ENCODE measurements around the gene ITGB2.

Gene ITGB2

DNA sequence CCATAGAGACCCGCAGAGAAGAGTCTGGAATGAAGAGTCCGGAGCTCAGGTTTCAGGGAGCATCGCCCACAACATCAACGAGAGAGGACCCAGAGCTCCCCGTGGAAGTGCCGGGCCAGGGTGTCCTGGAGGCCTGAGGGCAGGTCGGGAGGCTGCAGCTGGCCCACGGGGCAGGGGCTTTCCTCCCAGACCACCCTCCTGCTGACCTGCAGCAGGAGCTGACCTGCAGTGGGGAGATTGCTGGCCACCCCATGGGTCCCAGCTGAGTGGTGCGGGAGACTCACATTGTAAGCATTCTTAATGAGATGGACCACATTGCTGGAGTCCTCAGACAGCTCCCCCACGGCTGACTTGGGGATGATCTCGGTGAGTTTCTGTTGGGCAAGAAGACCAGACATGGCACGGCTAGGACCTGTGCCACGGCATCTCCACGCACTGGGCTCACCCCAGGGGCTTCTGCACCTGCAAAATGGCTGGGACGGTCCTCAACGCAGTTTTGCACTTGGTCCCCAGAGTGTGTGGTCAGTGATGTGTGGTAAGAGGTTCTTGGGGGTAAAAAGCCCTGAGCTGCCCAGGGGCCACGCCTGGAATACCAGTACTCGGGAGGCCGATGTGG is 25.9 kb downstream of the ITGB2 start:
- DNase-seq = no peak

DNA sequence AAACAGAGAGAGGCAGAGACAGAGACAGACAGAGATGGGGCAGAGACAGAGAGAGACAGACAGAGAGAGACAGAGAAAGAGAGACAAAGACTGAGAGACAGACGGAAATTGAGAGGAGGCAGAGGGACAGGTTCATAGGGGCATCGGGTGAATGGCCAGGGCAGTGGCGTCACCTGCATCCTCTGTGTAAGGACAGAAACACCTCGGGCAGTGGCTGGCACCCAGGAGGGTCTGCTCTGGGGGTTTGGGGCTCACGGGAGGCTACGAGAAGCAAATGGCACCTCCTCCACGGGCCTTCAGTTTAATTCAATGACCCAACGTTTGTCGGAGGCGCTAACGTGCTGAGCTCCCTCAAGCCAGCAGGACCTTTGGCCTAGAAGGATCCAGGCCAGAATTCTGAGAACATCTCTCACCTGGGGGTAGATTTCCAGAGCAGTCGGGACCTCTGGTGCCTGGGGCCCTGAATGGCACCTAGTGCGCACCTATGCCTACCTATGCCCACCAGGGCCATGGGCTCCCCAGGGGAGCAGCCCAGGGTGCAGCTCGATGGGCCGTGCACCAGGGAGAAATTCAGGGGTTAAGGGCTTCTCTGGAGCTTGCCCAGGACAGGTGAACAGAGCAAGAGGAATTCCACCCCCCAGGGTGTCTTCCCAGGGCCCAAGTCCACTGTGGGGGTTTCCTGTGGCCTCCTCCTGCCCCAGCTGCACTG is 26.6 kb downstream of the ITGB2 start:
- DNase-seq = no peak

DNA sequence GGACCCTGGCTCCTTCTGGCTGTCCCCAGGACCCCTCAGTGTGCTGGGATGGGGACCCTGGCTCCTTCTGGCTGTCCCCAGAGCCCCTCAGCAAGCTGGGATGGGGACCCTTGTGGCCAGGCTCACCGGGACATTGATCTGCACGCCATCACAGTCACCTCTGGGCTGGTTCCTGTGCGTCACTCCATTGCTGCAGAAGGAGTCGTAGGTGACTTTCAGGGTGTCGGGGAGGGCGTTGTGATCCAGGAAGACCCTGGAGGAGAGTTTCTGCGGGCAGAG is 27.5 kb downstream of the ITGB2 start:
- no peak for DNase-seq

DNA sequence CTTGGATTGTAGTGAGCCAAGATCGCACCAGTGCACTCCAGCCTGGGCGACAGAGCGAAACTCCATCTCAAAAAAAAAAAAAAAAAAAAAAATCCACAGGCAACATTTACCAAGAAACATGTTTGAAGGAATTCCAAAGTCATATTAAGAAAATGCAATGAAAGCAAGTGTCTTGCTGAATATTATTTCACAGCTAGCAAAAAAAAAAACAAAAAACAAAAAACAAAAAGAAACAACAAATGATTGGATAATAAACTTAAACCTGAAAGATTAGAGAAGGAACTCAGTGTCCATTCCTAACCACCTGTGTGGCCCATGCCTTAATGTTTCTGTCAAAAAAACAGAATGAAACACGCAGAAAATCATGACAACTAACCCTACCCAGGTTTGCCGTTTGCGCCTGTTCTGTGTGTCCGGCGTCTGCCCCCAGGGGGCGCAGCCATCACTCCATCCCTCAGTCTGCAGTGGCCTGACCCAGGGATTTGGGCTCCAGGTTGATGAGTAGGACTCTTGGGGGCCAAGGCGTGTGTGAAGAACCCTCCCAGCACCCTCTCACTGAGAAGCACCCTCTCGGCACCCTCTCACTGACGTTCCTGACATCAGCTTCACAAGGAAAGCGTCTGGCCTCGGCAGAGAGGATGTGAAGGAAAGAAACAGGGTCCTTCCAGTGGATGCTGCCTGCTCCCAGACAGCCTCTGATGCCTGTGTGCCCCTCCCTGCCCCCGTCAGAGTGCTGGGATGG is 28.0 kb downstream of the ITGB2 start:
- DNase-seq = peak; percentile 82

DNA sequence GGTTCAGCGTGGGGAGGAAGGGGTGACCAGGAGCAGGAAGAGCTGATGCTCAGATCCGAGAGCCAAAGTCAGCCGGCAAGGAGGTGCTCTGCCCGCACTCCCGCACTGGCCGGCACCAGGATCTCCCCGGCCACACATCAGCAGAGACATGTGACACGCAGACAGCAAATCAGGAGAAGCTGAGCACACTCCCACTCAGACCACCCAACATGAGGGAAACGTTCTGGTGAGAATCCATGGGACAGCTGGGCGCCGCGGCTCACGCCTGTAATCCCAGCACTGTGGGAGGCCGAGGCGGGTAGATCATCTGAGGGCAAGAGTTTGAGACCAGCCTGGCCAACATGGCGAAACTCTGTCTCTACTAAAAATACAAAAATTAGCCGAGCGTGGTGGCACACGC is 28.6 kb downstream of the ITGB2 start:
- DNase-seq = no peak

DNA sequence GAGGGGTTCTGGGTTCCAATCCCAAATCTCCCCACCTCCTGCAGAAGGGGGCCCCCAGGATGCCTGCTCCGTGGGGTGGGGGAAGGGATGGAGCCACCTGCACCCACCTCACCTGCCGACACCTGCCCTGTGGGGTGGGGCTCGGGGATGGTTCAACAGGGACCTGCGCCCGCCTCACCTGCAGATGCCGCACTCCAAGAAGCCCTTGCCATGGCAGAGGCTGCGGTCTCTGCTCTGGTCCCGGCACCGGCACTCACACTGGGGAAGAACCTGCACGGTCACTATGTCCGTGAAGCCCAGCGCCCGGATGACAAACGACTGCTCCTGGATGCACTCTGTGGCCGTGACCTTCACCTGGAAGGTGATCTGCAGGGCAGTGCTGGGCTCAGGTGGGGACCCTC is 29.1 kb downstream of the ITGB2 start:
- no peak for DNase-seq

DNA sequence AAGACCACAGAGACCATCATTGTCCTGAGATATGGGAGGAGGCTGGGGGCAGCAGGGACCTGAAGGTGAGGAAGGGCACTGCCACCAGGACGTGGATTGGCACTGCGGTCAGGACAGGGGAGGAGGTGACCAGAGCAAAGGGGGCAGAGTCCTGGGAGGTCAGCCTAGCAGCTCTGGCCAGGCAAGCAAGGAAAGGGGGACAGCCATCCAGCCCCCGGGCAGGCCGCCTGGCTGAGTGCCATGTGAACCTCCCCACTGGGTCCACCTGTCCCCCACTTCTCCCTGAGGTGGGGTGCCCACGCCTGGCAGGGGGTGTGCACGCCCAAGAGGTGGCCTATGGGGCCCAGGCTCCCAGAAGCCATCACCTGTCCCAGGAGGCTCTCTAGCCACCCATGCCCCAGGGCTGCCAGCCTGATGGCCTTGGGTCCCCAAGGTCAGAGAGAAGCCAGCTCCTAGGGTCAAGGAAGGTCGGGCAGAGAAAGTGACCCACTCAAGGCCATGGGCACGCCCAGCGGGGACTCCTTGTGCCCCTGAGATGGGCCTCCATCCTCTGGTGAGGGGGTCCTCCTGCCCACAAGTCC is 29.6 kb downstream of the ITGB2 start:
- DNase-seq = no peak

DNA sequence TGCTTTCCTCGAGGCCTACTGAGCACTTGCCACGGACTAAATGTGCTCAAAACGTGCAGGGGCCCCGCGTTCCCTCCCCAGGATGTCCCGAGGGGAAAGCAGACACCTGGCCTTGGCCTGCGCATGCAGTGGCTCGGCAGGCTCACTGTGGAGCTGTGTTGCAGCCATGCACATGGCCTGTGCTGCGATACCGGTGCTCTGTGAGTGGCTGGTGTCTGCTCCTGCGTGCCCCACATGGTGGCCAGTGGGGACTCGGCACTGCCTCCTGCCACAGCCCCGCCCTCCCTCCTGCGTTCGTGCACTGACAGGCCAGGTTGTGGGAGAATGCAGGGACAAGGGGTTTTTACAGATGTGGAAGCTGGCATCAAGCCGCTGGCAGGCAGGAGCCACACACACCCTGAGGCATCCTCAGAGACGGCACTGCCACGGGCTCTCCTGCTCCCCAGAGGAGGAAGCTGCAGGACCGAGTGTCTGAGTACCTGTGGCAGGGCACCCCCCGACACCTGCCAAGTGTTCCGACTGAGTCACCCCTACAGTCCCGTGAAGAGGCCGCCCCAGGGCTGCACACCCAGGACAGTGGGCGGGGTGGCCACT is 30.3 kb downstream of the ITGB2 start:
- no peak for DNase-seq

DNA sequence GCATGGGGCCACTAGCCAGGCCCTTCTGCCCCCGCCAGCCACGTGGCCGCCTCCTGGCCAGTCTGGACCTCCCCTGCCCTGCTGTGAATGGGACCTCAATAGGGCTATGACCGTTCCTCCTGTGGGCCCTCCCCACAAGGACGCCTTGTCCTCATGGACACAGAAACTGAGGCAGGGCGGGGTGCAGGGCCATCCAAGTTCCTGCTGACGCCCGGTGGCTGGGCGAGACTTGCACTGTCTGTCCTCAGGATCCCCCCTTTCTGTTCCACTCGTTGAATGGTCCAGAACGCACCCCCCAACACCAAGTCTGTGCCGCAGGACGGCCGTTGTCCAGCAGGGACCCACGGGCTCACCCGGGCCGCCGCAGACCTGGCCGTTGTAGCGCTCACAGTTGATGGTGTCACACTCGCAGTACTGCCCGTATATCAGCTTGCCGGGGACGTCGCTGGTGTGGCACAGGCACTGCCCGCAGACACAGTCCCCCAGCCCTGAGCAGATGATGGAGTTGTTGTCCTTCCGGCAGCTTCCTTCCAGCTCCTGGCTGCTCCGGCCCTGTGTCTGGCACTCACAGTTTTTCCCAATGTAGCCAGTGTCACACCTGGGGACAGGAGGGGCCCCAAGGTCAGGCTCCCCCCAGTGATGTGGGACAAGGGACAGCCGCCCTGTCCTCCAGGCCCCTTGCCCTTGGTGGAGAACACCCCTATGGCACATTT is 30.9 kb downstream of the ITGB2 start:
- no peak for DNase-seq

DNA sequence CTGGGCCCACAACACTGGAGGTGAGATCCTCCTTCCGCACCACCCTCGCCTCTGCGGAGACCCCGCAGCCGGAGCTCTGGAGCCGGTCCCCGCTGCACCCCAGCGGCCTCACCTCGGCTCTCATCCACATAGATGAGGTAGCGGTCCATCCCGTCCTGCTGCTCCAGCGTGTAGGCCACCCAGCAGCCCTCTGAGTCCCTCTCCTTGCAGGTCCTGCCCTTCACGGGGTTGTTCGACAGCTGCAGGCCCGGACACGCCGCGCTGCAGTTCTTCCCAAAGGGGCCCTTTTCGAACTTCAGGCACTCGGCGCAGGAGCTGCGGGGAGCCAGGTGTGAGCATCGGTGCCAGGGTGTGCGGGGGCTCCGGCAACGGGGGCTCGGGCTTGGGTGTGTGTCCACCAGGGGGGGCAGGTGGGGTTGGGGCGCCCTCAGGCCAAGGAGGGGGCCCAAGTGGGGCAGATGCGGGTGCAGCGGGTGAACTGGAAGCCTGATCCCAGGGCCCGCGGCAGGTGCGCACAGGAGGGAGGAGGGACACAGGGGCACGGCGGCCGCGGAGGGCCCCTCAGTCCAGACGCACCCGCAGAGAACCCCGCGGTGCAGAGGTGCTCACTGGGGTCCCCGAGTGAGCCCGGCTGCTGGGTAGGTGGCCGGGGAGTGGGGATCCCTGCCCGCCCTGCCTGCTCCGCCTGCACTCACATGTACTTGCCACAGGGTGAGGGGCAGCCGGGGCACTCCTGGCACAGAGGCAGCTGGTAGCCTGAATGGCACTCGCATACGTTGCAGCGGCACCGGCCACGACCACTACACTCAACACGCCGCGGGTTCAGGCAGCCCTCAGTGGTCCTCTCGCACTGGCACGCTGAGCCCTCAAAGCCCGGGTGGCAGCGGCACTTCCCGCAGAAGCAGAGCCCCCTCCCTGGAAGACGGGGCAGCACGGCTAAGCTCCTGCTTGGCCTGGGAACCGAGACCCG is 31.8 kb downstream of the ITGB2 start:
- no peak for DNase-seq

DNA sequence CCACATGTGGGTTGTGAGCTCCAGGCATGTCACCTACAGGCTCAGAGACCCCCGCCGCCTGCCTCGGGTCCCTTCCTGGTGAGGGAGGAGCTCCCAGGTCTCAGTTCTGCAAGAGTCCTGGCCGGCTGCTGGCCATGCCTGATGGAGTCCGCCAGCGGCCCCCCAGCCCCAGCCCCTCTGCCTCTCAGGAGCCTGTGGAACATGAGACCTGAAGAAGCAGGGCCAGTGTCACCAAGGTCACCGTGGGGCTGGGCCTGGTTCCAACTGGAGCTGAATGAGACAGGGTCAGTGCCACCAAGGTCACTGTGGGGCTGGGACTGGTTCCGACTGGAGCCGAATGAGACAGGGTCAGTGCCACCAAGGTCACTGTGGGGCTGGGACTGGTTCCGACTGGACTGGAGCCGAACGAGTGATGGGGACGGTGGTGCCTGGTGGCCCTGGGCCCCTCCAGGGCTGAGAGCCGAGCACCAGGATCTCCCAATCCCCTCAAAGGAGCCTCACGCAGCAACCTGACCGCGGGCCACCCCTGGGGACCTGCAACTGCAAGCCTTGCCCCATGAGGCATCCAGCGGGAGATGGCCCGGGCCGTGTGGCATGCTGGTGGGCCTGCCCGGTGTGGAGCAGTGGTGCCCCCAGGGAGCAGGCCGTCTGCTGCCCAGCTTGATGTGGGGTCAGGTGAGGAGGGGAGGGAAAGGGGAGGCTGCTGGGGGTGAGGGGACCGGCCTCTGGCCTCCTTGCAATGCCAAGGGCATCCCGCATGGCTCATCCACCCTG is 32.7 kb downstream of the ITGB2 start:
- DNase-seq = no peak

DNA sequence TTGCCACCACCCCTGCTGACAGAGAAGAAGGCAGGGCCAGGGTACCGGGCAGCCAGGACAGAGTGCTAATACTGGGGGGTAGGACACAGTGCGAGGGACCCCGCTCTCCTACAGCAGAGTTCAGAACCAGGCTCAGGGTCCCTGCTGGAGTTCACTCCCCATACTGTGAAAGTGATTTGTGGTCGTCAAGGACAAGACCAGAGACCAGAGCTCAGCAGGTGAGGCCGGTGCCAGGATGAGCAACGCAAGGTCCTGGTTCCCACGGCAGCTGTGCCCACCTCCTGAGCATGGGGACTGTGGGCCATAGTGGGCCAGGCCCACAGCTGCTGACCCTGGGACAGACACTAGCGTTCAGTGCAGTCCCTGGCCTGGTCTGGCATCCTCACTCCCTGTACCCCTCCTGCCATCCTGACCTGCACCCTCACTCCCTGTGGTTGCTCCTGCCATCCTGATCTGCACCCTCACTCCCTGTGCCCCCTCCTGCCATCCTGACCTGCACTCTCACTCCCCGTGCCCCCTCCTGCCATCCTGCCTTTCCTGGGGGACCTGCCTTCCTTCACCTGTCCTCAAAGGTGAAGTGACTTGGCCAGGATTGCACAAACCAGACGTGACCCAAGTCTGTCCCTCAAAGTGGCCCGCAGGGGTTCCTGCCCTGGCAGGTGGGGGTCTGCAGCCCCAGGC is 33.4 kb downstream of the ITGB2 start:
- DNase-seq = no peak

DNA sequence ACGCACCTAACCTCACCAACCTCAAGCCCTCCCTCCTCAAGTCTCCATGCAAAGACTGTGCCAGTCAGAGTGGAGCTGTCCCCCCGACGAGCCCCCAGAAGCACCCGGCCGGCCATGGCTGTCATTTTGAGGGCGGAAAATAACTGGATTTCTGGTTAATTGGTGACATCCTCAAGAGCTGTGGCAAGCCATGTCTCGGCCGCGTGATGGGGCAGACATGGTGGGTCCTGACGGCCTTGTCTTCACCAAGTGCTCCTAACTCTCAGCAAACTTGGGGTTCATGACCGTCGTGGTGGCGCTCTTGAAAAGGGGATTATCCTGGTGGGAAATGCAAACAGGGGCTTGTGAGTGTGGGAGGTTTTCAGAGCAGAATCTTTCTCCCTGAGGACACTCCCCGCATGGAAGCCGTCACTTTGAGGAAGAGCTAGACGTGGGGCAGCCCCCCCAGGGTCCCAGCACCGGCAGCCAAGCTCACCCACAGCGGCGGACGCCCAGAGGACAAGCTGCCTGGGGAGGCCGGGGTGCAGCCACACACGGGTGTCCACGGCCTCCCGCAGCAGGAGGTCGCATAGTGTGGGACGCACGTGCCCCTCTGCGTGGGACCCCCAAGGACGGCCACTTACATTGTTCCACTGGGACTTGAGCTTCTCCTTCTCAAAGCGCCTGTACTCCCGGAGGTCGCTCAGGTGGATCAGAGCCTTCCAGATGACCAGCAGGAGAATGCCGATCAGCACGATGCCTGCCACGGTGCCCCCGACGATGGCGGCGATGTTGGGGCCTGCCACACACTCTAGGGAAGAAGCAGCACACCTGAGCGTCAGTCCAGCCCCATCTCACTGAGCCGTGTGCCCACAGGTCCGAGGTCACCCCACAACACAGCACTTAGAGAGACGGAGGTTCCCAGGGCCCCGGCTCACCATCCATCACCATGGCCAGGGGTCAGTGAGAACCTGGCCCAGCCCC is 34.3 kb downstream of the ITGB2 start:
- DNase-seq = no peak

DNA sequence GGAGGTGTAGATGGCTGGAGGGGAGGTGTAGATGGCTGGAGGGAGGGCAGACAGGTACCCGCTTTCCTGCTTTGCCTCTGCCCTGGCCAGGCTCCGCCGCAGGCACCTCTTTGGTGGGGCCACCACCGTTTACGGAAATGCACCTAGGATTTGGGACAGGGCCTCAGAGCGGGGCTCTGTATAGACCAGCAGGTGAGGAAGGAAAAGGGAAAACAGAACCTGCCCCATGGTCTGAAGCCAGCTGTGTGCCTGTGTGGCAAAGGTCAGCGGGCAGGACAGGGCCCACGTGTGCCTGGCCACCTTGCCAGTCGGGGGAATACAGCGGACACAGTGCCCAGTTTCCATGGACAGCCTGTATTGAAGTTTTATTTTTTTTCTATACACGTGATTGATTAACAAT is 35.1 kb downstream of the ITGB2 start:
- DNase-seq = no peak

DNA sequence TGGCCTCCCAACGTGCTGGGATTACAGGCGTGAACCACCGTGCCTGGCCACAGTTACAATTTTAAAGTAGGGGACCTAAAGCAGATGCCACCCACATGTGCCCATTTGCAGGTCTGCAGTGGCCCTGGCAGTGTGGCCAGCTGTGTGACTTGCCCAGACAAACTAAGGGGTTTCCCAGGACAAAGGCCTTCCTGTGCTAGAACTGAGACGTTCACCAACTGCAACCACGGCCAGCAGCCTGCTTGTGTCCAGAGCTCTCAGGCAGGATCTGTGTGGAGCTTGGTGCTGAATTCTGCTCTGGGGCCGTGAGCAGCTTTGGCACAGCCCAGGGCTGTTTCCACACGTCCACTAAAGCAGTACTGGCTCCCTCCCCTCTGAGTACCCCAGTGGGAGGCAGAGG is 36.6 kb downstream of the ITGB2 start:
- DNase-seq = no peak

DNA sequence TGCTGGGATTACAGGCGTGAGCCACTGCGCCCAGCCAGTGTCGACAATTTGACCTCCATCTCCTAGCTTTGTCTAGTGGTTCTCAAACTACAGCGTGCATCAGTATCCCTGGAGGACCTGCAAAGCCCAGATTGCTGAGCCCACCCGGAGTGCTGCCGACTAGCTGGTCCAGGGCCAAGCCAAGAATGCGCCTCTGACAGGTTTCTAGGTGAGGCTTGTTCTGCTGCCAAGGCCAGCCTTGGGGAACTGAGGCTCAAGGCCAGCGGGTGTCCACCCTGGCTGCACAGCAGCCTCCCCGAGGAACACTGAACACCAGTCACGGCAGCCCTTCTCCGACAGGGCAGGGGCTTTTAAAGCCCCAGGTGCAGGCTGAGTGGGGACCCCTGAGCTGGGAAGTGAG is 37.4 kb downstream of the ITGB2 start:
- no peak for DNase-seq

DNA sequence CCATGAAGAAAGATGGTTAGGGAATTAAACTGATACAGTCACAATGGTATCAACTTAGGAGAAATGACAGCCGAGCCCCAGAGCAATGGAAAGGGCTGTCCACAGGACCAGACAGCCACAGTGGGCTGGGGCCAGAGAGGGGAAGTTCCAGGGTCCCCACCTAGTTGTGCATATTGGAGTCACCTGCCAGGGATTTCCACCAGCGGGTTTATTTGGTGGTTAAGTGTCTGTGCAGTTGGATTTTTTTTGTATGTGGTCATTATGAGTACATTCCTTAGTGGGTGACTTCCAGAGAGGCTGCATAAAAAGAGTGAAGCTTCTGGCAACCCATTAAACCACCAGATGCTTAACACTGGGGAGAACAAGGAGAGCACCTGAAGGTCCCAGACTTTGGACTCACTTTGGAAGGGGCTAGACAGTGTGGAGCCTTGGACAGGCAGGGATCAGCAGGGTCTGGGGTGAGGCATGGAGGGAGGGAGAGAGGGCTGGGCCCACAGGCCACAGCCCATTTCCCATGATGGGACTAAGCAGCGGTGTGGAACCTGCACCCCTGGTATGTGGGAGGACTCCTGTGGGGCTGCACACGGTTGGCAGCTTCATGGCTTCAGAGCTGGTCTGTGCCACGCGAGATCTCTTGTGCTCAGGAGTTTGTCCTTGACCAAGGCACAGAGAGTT is 39.4 kb downstream of the ITGB2 start:
- DNase-seq = no peak

DNA sequence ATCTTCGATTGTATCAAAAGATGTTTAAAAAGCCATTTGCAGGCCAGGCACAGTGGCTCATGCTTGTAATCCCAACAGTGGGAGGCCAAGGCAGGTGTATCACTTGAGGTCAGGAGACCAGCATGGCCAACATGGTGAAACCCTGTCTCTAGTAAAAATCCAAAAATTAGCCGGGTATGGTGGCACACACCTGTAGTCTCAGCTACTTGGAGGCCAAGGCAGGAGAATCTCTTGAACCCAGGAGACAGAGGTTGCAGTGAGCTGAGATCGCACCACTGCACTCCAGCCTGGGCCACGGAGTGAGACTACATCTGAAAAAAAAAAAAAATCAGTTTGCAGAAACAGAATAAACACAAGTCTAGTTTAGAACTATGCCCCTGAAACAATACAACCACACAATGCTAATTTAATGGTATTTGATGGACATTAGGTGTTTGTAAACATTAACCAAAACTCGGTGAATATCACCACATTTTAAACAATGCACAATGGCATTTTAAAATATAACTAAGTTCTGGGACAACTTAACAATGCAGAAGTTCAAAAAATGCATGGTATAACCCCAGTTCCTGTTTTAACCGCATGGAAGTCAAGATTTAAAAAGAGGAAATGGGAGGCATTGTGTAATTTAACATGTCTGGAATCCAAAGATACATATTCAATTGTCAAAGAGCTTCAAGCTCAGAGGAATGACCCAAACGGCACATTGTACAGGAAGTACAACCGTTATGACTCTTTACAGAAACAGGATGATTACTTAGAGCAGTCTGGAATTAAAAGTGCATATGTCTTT is 40.1 kb downstream of the ITGB2 start:
- no peak for DNase-seq
